A549 (cell line): ENCODE data around the gene BRPF3. TPM values are rescaled to one million over a fixed set of nuclear protein-coding genes. Genes with fewer than 3 reads are reported as not detected.

Experiments used
- ATAC-seq, 2 experiments: fragments of 200-7000 bp in 1 of 2; fragments of >200 bp in 1 of 2; cut with Nextera tagmentation in 1 of 2; cut with Tn5 transposase in 1 of 2; 3 replicates each; pipeline versions ENCODE4 v1.8.0 to v1.9.1; 2018 to 2020; ENCODE audit warnings: mild to moderate bottlenecking in 1 of 2, moderate library complexity in 1 of 2
- CTCF ChIA-PET: fragments of 300-600 bp; sonication (Branson Sonifier 250); formaldehyde crosslinking; extraction: SDS; loops from one replicate; lab custom pipeline; 2021; ENCODE audit warnings: antibody characterized with exemption, inconsistent platforms; lab: Yijun Ruan, JAX
- POLR2A ChIA-PET: fragments of 350-600 bp; formaldehyde crosslinking; extraction: SDS; loops from one replicate; lab custom pipeline; 2021; ENCODE audit warnings: antibody characterized with exemption, inconsistent platforms; lab: Yijun Ruan, JAX
- DNase-seq, 2 experiments: peaks; one replicate each; pipeline versions ENCODE4 v3.0.0 to v3.0.0-alpha.2; 2011 to 2016; ENCODE audit warnings: low read depth in 1 of 2, low spot score in 1 of 2
- FAIRE-seq: peaks from 2 replicates; lab custom pipeline; 2011; peaks lifted over from hg19 to GRCh38; lab: Jason Lieb, UNC
- H3K27ac ChIP-seq, 2 experiments: fragments of >200 bp; sonication (Bioruptor Twin); formaldehyde crosslinking; 3 replicates each; pipeline ENCODE4 v1.5.1; 2016 to 2017
- H3K4me1 ChIP-seq: fragments of >200 bp; sonication (Bioruptor Twin); formaldehyde crosslinking; 3 replicates; pipeline ENCODE4 v1.6.1; 2016
- H3K4me2 ChIP-seq: fragments of >200 bp; sonication (Bioruptor Twin); formaldehyde crosslinking; 3 replicates; pipeline ENCODE4 v1.6.1; 2016
- H3K4me3 ChIP-seq: fragments of >200 bp; sonication (Bioruptor Twin); formaldehyde crosslinking; 3 replicates; pipeline ENCODE4 v1.5.1; 2016
- H3K9me3 ChIP-seq: fragments of >200 bp; sonication (Bioruptor Twin); formaldehyde crosslinking; 3 replicates; pipeline ENCODE4 v1.6.1; 2016
- ATOH8 ChIP-seq: fragments of 250-450 bp; sonication (Bioruptor Pico); IDR thresholded peaks from 2 replicates; pipeline ENCODE4 v1.5.0; 2020; ENCODE audit warnings: low read depth, mild to moderate bottlenecking, moderate library complexity
- BHLHE40 ChIP-seq: IDR thresholded peaks from 2 replicates; pipeline ENCODE4 v1.6.1; 2012; ENCODE audit warnings: low read depth, low read length, inconsistent platforms
- CBX8 ChIP-seq: fragments of 200-600 bp; sonication (generic); IDR thresholded peaks from 2 replicates; pipeline ENCODE4 v1.6.1; 2016
- CEBPB ChIP-seq, 2 experiments: fragments of >200 bp in 1 of 2; sonication (Bioruptor Twin) in 1 of 2; formaldehyde crosslinking in 1 of 2; IDR thresholded peaks; 2 replicates each; pipeline ENCODE4 v1.6.1; 2012 to 2016
- CTCF ChIP-seq: fragments of >200 bp; sonication (Bioruptor Twin); formaldehyde crosslinking; IDR thresholded peaks from 3 replicates; pipeline ENCODE4 v1.5.1; 2016
- EHMT2 ChIP-seq: fragments of 200-600 bp; sonication (generic); IDR thresholded peaks from 2 replicates; pipeline ENCODE4 v1.6.1; 2016; ENCODE audit warnings: antibody characterized with exemption, low read depth, mild to moderate bottlenecking, moderate library complexity
- EP300 ChIP-seq, 2 experiments: fragments of >200 bp; sonication (Bioruptor Twin); formaldehyde crosslinking; IDR thresholded peaks; 2 replicates in 1 of 2; 3 replicates in 1 of 2; pipeline ENCODE4 v1.6.1; 2016 to 2017
- ESRRA ChIP-seq: fragments of 150-350 bp; IDR thresholded peaks from 2 replicates; pipeline ENCODE4 v1.6.1; 2014; ENCODE audit warnings: mild to moderate bottlenecking, low read length, borderline replicate concordance
- FOSL2 ChIP-seq, 2 experiments: fragments of 450-650 bp in 1 of 2; fragments of >200 bp in 1 of 2; sonication (Bioruptor Twin) in 1 of 2; formaldehyde crosslinking; IDR thresholded peaks; 2 replicates each; pipeline versions ENCODE4 v1.5.0 to v1.6.1; 2016 to 2020; ENCODE audit warnings: mild to moderate bottlenecking in 1 of 2, moderate library complexity in 1 of 2
- HDAC2 ChIP-seq: fragments of 200-600 bp; sonication (generic); IDR thresholded peaks from 2 replicates; pipeline ENCODE4 v1.6.1; 2016
- HES2 ChIP-seq: fragments of >200 bp; sonication (Bioruptor Twin); formaldehyde crosslinking; IDR thresholded peaks from 2 replicates; pipeline ENCODE4 v1.6.1; 2016
- HOXB13 ChIP-seq: fragments of 250-450 bp; sonication (Bioruptor Pico); IDR thresholded peaks from 2 replicates; pipeline ENCODE4 v1.5.0; 2020; ENCODE audit warnings: low read depth, mild to moderate bottlenecking, moderate library complexity
- MYC ChIP-seq: IDR thresholded peaks from 2 replicates; pipeline ENCODE4 v1.6.1; 2012; ENCODE audit warnings: mild to moderate bottlenecking, inconsistent platforms, low read length, improper control_type of control experiment, borderline replicate concordance
- NR3C1 ChIP-seq: fragments of >200 bp; sonication (Bioruptor Twin); formaldehyde crosslinking; IDR thresholded peaks from 3 replicates; pipeline ENCODE4 v1.6.1; 2017
- POLR2A ChIP-seq: IDR thresholded peaks from 2 replicates; pipeline ENCODE4 v1.6.1; 2012; ENCODE audit warnings: mild to moderate bottlenecking, low read length
- RARB ChIP-seq: fragments of 250-450 bp; sonication (Bioruptor Pico); IDR thresholded peaks from 2 replicates; pipeline ENCODE4 v1.8.0; 2021; ENCODE audit warnings: mild to moderate bottlenecking, moderate library complexity
- RCOR1 ChIP-seq: fragments of 150-350 bp; IDR thresholded peaks from 2 replicates; pipeline ENCODE4 v1.6.1; 2014; ENCODE audit warnings: antibody characterized with exemption, low read length, low read depth
- RFX5 ChIP-seq: fragments of 450-650 bp; IDR thresholded peaks from 2 replicates; pipeline ENCODE4 v1.7.1; 2014; ENCODE audit warnings: antibody characterized with exemption, mild to moderate bottlenecking, moderate library complexity
- SREBF2 ChIP-seq: fragments of 450-650 bp; IDR thresholded peaks from 2 replicates; pipeline ENCODE4 v1.6.1; 2014; ENCODE audit warnings: mild to moderate bottlenecking, moderate library complexity
- TFCP2L1 ChIP-seq: fragments of 250-450 bp; sonication (Bioruptor Pico); IDR thresholded peaks from 2 replicates; pipeline ENCODE4 v1.5.0; 2021; ENCODE audit warnings: mild to moderate bottlenecking
- TP53 ChIP-seq: fragments of 250-450 bp; sonication (Bioruptor Pico); IDR thresholded peaks from 2 replicates; pipeline ENCODE4 v1.5.0; 2021; ENCODE audit warnings: mild to moderate bottlenecking, moderate library complexity
- ZFP36 ChIP-seq: fragments of 450-650 bp; IDR thresholded peaks from 2 replicates; pipeline ENCODE4 v1.6.1; 2014; ENCODE audit warnings: borderline replicate concordance; ENCODE audit not compliant: partially characterized antibody
- WGBS: methylation state at CpG from one replicate; pipeline ENCODE4 v1.1.6; 2017; ENCODE audit errors: missing lambda C conversion rate; 5-methylcytosine and 5-hydroxymethylcytosine counted together
- polyA plus RNA-seq, 4 experiments: library from polyadenylated mRNA; depleted of rRNA in 3 of 4; stranded (reverse); fragments of >200 nt; fragmentation: RNase III in 1 of 4; extraction: RNeasy Plus Mini Kit Qiagen cat#74134 plus additional on column Dnase treatment in 1 of 4; gene quantifications; 2 replicates in 3 of 4; 3 replicates in 1 of 4; pipeline ENCODE4 v1.2.3, GENCODE V29; 2011 to 2017
- TF ChIP-seq, protein P1 (sequence below): IDR thresholded peaks from 2 replicates; pipeline ENCODE4 v1.6.1; 2012; ENCODE audit warnings: low read depth, borderline replicate concordance
- TF ChIP-seq, protein P2 (sequence below): fragments of 450-650 bp; IDR thresholded peaks from 2 replicates; pipeline ENCODE4 v1.6.1; 2014; ENCODE audit warnings: antibody characterized with exemption
- TF ChIP-seq, protein P3 (sequence below): fragments of >200 bp; sonication (Bioruptor Twin); formaldehyde crosslinking; IDR thresholded peaks from 3 replicates; pipeline ENCODE4 v1.6.1; 2016

BRPF3 gene
- polyA plus RNA-seq, 2 of the 4 experiments (the other 2 are of a cell fraction) = 9.8 to 11.2 TPM

DNA sequence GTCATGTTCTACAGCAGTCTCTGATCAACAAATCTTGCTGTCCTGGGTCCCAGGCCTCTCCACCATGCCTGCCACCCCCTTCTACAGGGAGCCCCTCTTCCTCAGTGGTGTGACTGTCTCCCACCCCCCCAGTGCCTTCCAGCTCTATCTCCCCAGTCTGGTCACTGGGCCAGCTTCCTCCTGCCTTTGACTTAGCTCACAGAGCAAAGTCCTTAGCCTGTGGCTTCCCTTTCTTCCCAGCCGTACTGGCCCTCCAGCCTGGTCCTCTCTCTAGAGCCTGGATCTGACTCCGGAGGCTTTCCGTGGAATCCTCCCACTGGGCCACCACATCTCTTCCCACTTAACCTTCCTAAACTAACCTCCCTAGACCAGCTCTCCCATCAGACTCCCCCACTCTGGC lies 49.2 kb upstream of the BRPF3 start:
- H3K9me3 ChIP-seq = no peaks in the 10 kb centered on the region
- H3K4me2 ChIP-seq = no peak overlapping the region
- FAIRE-seq (no peak), ATAC-seq (no peak), DNase-seq (no peak)
- no peaks in the 10 kb centered on the region for H3K4me1 ChIP-seq
- WGBS = 96% methylated on average over 2 of the region's 3 CpGs
- ChIA-PET CTCF (no interaction called here), POLR2A (no interaction called here)
- H3K27ac ChIP-seq = no peak overlapping the region
- TF ChIP-seq FOSL2 (IDR thresholded peaks at IDR 0.05) (no peak), FOSL2 (CRISPR knock-in tag; IDR thresholded peaks at IDR 0.05) (no peak), TFCP2L1 (CRISPR knock-in tag) (no peak), HOXB13 (CRISPR knock-in tag) (no peak)
- TF ChIP-seq, protein P1, sequence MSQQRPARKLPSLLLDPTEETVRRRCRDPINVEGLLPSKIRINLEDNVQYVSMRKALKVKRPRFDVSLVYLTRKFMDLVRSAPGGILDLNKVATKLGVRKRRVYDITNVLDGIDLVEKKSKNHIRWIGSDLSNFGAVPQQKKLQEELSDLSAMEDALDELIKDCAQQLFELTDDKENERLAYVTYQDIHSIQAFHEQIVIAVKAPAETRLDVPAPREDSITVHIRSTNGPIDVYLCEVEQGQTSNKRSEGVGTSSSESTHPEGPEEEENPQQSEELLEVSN = no peak
- H3K4me3 ChIP-seq = no peak overlapping the region

DNA sequence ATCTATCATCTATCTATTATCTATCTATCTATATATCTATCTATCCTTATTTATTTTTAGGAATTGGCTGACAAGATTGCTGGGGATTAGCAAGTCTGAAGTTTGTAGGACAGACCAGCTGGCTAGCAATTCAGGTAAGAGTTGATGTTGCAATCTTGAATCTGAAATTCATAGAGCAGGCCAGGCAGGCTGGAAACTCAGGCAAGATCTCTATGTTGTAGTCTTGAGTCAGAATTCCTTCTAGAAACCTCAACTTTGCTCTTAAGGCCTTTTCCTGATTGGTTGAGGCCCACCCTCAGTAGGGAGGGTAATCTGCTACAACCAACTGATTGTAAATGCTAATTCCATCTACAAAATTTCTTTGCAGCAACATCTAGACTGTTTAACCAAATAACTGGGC lies 47.1 kb upstream of the BRPF3 start:
- no peak for TF ChIP-seq RCOR1
- no peak for TF ChIP-seq ATOH8 (CRISPR knock-in tag)
- no peak for TF ChIP-seq HDAC2
- TF ChIP-seq EP300 (IDR thresholded peaks at IDR 0.05) = no peak
- no peak for TF ChIP-seq BHLHE40
- no peak for TF ChIP-seq ZFP36
- Histone ChIP-seq H3K27ac (no peak overlapping the region), H3K9me3 (no peaks in the 10 kb centered on the region), H3K4me1 (no peaks in the 10 kb centered on the region), H3K4me2 (no peak overlapping the region), H3K4me3 (no peak overlapping the region)
- POLR2A ChIA-PET = no interaction called here
- no peak for DNase-seq
- CTCF ChIA-PET = no interaction called here
- no peak for FAIRE-seq
- ATAC-seq = no peak

DNA sequence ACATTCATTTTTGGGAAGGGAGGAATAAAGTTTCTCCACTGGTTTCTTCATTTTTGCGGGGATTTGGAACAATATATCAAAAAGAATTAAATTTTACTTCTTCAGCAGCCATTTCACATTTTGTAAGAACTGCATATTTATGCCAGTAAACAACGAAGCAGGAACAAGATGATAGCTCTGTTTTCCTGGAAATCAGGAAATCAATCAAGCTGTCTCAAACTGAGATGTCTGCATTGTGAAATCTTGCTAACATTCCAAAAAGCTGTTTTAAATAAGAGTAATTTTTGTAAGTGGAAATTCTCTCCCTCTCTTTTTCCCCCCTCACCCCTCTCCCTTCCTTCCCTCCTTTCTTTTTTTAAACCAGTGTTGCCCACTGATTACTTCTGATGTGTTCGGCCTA lies 46.3 kb upstream of the BRPF3 start:
- Histone ChIP-seq H3K27ac (no peak overlapping the region), H3K4me3 (no peak overlapping the region), H3K4me1 (no peaks in the 10 kb centered on the region), H3K4me2 (no peak overlapping the region), H3K9me3 (0 out of 3 replicates have a peak, but pooled peaks cover 1% of the 10 kb centered on the region)
- 68% methylated on average over 3 of the region's 3 CpGs for WGBS
- ATAC-seq (no peak), DNase-seq (no peak), FAIRE-seq (no peak)
- TF ChIP-seq CTCF (no peak), TFCP2L1 (CRISPR knock-in tag) (no peak), ZFP36 (no peak), MYC (no peak), RFX5 (no peak), RCOR1 (no peak), FOSL2 (IDR thresholded peaks at IDR 0.05) (no peak), FOSL2 (CRISPR knock-in tag; IDR thresholded peaks at IDR 0.05) (no peak)
- CTCF ChIA-PET = no interaction called here
- POLR2A ChIA-PET = no interaction called here

DNA sequence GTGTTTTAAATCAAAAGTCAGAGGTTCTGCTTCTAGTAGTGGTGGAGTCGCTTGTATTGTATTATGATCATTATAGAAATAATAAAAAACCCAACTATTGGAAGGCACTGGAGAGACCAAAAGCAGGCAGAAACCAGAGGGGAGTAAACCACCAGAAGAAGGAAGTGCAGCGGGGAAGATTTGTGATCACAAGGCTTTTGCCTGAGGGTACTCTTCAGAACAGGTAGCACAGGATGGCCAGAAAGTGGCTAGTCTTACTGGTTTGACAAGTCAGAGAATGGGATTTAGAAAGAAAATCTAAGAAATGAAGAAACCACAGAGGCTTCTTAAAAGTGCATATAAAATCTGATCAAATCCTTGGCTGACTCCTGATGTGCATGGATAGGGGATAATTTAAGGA lies 42.3 kb upstream of the BRPF3 start:
- H3K4me3 ChIP-seq = no peak overlapping the region
- CTCF ChIA-PET = no interaction called here
- no peak for DNase-seq
- H3K4me1 ChIP-seq = no peaks in the 10 kb centered on the region
- H3K4me2 ChIP-seq = no peak overlapping the region
- FAIRE-seq = no peak
- no peak for ATAC-seq
- no peak overlapping the region for H3K27ac ChIP-seq
- TF ChIP-seq HOXB13 (CRISPR knock-in tag) (no peak), EHMT2 (no peak), CBX8 (no peak), POLR2A (no peak), MYC (no peak), BHLHE40 (no peak), RARB (CRISPR knock-in tag) (no peak), HES2 (no peak), FOSL2 (IDR thresholded peaks at IDR 0.05) (no peak), FOSL2 (CRISPR knock-in tag; IDR thresholded peaks at IDR 0.05) (no peak), TP53 (no peak), RCOR1 (no peak), CEBPB (IDR thresholded peaks at IDR 0.05) (no peak), ESRRA (no peak), NR3C1 (no peak), SREBF2 (no peak)
- TF ChIP-seq, protein P2, sequence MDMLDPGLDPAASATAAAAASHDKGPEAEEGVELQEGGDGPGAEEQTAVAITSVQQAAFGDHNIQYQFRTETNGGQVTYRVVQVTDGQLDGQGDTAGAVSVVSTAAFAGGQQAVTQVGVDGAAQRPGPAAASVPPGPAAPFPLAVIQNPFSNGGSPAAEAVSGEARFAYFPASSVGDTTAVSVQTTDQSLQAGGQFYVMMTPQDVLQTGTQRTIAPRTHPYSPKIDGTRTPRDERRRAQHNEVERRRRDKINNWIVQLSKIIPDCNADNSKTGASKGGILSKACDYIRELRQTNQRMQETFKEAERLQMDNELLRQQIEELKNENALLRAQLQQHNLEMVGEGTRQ = no peak
- TF ChIP-seq, protein P3, sequence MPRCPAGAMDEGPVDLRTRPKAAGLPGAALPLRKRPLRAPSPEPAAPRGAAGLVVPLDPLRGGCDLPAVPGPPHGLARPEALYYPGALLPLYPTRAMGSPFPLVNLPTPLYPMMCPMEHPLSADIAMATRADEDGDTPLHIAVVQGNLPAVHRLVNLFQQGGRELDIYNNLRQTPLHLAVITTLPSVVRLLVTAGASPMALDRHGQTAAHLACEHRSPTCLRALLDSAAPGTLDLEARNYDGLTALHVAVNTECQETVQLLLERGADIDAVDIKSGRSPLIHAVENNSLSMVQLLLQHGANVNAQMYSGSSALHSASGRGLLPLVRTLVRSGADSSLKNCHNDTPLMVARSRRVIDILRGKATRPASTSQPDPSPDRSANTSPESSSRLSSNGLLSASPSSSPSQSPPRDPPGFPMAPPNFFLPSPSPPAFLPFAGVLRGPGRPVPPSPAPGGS = no peak
- H3K9me3 ChIP-seq = peaks cover 5% of the 10 kb centered on the region; the same call in 1 of the 3 replicates
- 76% methylated on average over 2 of the region's 2 CpGs for WGBS
- POLR2A ChIA-PET = no interaction called here
